ENCODE results near the gene OTUD4. TPM values are rescaled to one million over a fixed set of nuclear protein-coding genes. Genes with fewer than 3 reads are reported as not detected.
A peak's percentile ranks its signal among the peaks of the same experiment; 100 is the strongest.

The OTUD4 gene
- total RNA-seq, 2 experiments from 2014 or later, result 52.6 to 57.1 TPM

DNA sequence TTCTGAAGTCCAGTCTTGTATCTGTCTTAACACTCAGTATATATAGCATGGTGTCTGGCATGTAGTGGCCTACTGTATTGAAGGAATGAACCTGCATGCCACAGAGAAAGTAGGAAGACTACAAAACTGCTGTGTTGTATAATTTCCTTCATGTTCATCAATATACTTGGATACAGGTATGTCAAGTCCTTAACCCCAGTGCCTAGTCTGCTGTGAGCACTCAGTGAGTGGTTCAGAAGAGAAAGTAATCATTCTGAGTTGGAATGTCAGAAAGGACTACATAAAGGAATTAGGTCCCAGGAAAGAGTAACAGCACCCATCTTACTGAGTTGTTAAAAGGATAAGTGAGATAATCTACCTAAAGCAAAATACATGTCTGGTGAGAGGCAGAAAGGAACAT, 50.3 kb downstream of the OTUD4 start:
- Mint-ChIP-seq H3K4me1 (peaks cover 46% of the 10 kb centered on the region), H3K4me3 (no peak overlapping the region), H3K36me3 (ENCODE audit: low read depth) (peaks cover 57% of the 10 kb centered on the region), H3K27me3 (no peaks in the 10 kb centered on the region), H3K9me3 (ENCODE audit: low read depth) (no peaks in the 10 kb centered on the region), H3K27ac (peak overlapping the region; percentile 77)
- CTCF ChIA-PET, result no interaction called here
- intact Hi-C loops (cut with DNase I, micrococcal nuclease), result loop anchor here (2.0 kb wide), 2 partner anchors 31 to 49 kb away; partner anchors contain the start of genes ABCE1 (in 1 of the 2) and ANAPC10 (in 1 of the 2)
- POLR2A ChIA-PET, result interaction anchor here (1.5 kb wide), 1 partner anchor 29 kb away, joined by 3 read pairs; no protein-coding TSS in a partner anchor
- ATAC-seq (no peak), DNase-seq (no peak)

DNA sequence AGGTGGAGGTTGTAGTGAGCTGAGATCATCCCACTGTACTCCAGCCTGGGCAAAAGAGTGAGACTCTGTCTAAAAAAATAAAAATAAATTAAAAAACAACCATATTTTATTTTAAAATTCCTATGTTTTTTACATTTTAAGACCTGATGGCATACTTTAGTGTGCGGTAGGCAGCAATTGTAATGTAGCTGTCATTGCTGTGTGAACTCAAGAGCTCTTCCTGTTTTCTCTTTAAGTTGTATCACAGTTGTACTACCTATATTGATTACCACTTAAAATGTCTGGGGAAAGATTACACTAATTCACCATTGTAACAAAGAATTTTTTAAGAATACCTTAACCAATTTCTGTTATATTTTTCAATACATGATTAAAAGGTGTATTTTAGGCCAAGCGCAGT, 55.0 kb downstream of the OTUD4 start:
- H3K9me3 Mint-ChIP-seq (ENCODE audit: low read depth), result no peaks in the 10 kb centered on the region
- H3K36me3 Mint-ChIP-seq (ENCODE audit: low read depth), result peaks cover 64% of the 10 kb centered on the region
- ChIA-PET POLR2A (interaction anchor here (1.0 kb wide), 1 partner anchor 27 kb away, joined by 4 read pairs; no protein-coding TSS in a partner anchor), CTCF (interaction anchor here (0.8 to 0.9 kb wide), 2 partner anchors 11 to 21 kb away, joined by 3 read pairs; no protein-coding TSS in a partner anchor)
- no peak for ATAC-seq
- H3K27ac Mint-ChIP-seq, result peak overlapping the region; percentile 85
- H3K4me3 Mint-ChIP-seq, result no peak overlapping the region
- intact Hi-C loops (cut with DNase I, micrococcal nuclease), result no loop called here
- no peaks in the 10 kb centered on the region for H3K27me3 Mint-ChIP-seq
- no peak for DNase-seq
- H3K4me1 Mint-ChIP-seq, result peaks cover 21% of the 10 kb centered on the region

DNA sequence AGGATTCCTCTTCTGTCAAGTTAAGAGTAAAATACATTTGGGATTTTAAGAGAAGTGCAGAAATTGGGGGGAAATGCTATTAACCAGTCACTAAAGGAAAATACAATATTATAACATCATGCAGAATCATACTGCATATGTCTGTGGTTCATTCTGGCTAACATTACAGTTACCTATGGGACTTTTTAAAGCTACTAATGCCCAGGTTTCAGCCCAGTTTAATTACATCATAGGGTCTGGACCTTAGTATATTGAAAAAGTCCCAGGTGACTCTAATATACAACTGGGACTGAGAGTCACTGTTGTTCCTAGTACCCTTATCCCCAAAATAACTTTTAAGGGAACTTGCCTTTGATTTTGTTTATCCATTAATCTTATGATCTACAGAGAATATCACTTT, 72.3 kb downstream of the OTUD4 start:
- H3K27me3 Mint-ChIP-seq, result no peaks in the 10 kb centered on the region
- H3K27ac Mint-ChIP-seq, result no peak overlapping the region
- POLR2A ChIA-PET, result interaction anchor here (0.5 kb wide), 1 partner anchor 15 kb away, joined by 3 read pairs; no protein-coding TSS in a partner anchor

DNA sequence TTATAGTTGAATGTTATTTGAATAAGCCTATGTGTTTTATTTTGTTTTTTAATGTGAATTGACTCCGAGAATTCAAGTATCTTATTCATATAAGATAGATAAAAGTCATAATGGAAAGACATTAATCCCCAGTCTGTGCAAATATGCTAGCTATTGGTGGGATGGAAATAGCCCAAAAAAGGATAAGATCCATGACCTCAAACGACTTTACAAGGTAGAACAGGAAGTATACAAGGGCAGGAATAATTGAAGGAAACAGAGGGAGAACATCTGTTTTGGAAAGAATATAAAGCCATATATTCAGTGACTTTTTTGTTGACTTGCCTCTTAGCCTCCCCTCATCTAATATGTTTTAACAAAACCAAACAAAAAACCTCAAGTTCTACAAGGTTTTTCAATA, 73.3 kb downstream of the OTUD4 start:
- CTCF ChIA-PET, result no interaction called here
- Mint-ChIP-seq H3K4me1 (peaks cover 14% of the 10 kb centered on the region), H3K4me3 (no peak overlapping the region), H3K9me3 (ENCODE audit: low read depth) (no peaks in the 10 kb centered on the region), H3K27me3 (no peaks in the 10 kb centered on the region), H3K27ac (no peak overlapping the region), H3K36me3 (ENCODE audit: low read depth) (peaks cover 49% of the 10 kb centered on the region)
- ATAC-seq (no peak), DNase-seq (no peak)
- intact Hi-C loops (cut with DNase I, micrococcal nuclease), result no loop called here
- POLR2A ChIA-PET, result no interaction called here

More for the DNA sequence above, 72.3 kb downstream of the OTUD4 start:
- Mint-ChIP-seq H3K36me3 (ENCODE audit: low read depth) (peaks cover 59% of the 10 kb centered on the region), H3K4me3 (no peak overlapping the region), H3K9me3 (ENCODE audit: low read depth) (no peaks in the 10 kb centered on the region), H3K4me1 (peaks cover 19% of the 10 kb centered on the region)
- intact Hi-C loops (cut with DNase I, micrococcal nuclease), result no loop called here
- ATAC-seq (no peak), DNase-seq (no peak)
- CTCF ChIA-PET, result interaction anchor here (0.7 to 2.1 kb wide), 3 partner anchors 13 to 34 kb away, joined by 4 to 7 read pairs (median 5); no protein-coding TSS in a partner anchor

DNA sequence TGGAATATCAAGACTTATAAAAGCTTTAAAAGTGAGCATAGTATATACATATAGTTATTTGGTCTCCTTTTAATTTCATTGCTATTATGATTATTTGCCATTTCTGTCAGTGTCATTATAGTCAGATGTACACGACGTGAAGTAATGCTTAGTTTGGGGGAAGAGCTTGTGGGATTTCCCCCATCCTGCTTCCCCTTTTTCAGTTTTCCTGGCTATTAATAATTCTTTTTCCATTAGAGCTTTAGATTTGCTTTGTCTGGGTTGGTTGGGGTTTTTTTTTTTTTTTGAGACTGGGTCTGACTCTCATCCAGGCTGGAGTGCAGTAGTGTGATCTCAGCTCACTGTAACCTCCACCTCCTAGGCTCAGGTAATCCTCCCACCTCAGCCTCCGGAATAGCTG, 76.9 kb downstream of the OTUD4 start:
- no peaks in the 10 kb centered on the region for H3K9me3 Mint-ChIP-seq (ENCODE audit: low read depth)
- CTCF ChIA-PET, result interaction anchor here (0.5 to 1.0 kb wide), 3 partner anchors 13 to 416 kb away, joined by 3 read pairs; no protein-coding TSS in a partner anchor
- intact Hi-C loops (cut with DNase I, micrococcal nuclease), result loop anchor here in 1 of 2 experiments (1.0 kb wide), 1 partner anchor 21 kb away; no protein-coding TSS in a partner anchor
- DNase-seq (no peak), ATAC-seq (no peak)
- peaks cover 39% of the 10 kb centered on the region for H3K36me3 Mint-ChIP-seq (ENCODE audit: low read depth)
- no peak overlapping the region for H3K27ac Mint-ChIP-seq
- POLR2A ChIA-PET, result interaction anchor here (1.0 kb wide), 1 partner anchor 12 kb away, joined by 3 read pairs; no protein-coding TSS in a partner anchor
- H3K4me3 Mint-ChIP-seq, result no peak overlapping the region
- no peaks in the 10 kb centered on the region for H3K27me3 Mint-ChIP-seq
- H3K4me1 Mint-ChIP-seq, result peaks cover 20% of the 10 kb centered on the region

DNA sequence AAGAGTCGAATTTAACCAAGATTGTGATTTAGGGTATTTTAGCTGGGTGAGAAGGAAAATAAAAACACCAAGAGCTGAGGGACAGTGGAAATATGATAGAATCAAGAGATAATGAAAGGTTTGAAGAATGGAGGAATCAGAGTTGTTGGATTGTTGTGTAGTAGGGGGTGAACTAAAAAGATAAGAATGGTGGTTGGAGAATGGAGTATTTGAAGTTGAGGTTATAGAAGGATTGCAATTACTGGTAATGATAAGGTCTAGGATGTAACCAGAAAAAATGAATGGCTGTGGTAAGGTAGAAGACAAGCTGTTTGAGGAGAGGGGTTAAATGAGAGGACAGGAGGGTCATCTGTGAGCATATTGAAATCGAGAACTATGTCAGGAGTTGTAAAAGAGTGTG, 77.8 kb downstream of the OTUD4 start:
- H3K27ac Mint-ChIP-seq, result no peak overlapping the region
- ATAC-seq, result no peak
- H3K4me3 Mint-ChIP-seq, result no peak overlapping the region
- peaks cover 17% of the 10 kb centered on the region for H3K4me1 Mint-ChIP-seq
- ChIA-PET POLR2A (no interaction called here), CTCF (interaction anchor here (1.2 kb wide), 1 partner anchor 9 kb away, joined by 4 read pairs; no protein-coding TSS in a partner anchor)
- H3K36me3 Mint-ChIP-seq (ENCODE audit: low read depth), result peaks cover 35% of the 10 kb centered on the region
- H3K9me3 Mint-ChIP-seq (ENCODE audit: low read depth), result no peaks in the 10 kb centered on the region
- DNase-seq, result no peak
- H3K27me3 Mint-ChIP-seq, result no peaks in the 10 kb centered on the region
- intact Hi-C loops (cut with DNase I, micrococcal nuclease), result loop anchor here in 1 of 2 experiments (1.0 kb wide), 1 partner anchor 22 kb away; no protein-coding TSS in a partner anchor

DNA sequence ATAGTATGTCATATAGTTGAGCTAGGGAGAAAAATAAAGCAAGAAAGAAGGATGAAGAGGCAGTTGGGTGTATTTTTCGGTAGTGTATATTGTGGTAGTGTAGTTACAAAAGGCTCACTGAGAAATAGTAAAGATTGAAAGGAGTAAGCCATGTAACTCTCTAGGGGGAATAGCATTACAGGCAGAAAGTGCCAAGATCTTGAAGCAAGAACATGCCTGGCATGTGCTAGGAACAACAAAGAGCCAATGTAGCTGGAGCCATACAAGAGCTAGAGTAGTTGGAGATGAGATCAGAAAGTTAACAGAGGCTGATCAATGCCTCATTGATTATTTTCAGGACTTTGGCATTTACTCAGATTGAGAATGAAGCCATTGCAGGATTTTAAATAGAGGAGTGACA, 79.3 kb downstream of the OTUD4 start:
- intact Hi-C loops (cut with DNase I, micrococcal nuclease), result no loop called here
- no peaks in the 10 kb centered on the region for H3K9me3 Mint-ChIP-seq (ENCODE audit: low read depth)
- peaks cover 22% of the 10 kb centered on the region for H3K4me1 Mint-ChIP-seq
- no peak overlapping the region for H3K27ac Mint-ChIP-seq
- ATAC-seq (no peak), DNase-seq (no peak)
- H3K36me3 Mint-ChIP-seq (ENCODE audit: low read depth), result peaks cover 26% of the 10 kb centered on the region
- POLR2A ChIA-PET, result interaction anchor here (1.0 kb wide), 1 partner anchor 30 kb away, joined by 3 read pairs; no protein-coding TSS in a partner anchor
- H3K4me3 Mint-ChIP-seq, result no peak overlapping the region
- H3K27me3 Mint-ChIP-seq, result no peaks in the 10 kb centered on the region
- CTCF ChIA-PET, result interaction anchor here (1.0 to 1.1 kb wide), 2 partner anchors 12 to 76 kb away, joined by 3 to 7 read pairs; no protein-coding TSS in a partner anchor

DNA sequence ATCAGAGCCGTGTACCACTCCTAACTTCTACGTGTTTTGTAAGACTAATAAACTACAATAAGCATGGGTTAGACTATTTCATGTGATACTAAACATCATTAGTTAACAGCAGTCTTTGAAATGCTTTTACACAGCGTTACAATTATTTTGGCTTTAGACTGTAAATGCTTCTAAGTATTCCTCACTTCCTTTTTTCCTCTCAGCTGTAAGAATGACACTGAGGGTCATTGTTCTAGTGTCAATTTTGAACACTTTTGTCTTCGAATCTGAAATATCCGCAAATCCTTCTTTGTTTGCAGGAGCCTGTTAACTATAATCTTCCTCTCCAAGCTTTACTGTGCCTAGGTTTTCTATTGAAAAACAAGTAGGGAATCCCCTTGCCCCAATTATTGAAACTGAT, 80.7 kb downstream of the OTUD4 start:
- CTCF ChIA-PET, result interaction anchor here (1.5 to 2.1 kb wide), 3 partner anchors 13 to 23 kb away, joined by 4 to 8 read pairs (median 6); no protein-coding TSS in a partner anchor

DNA sequence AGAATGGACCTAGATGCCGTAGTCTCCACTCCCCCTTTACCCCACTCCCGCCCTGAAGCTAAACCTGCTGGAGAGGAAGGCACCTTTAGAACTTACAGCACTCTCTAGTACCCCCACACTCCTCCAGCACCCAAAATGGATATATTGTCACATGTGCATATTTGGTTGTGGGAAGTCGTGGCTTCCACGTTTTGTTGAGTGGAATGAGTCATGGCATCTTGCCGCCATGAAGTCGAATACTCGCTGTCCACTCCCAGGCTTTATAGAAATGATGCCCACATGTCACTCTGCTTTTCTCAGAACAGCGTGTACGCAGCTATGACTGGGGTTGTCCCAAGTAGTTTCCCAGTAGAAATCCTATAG, 81.7 kb downstream of the OTUD4 start:
- POLR2A ChIA-PET, result interaction anchor here (0.6 to 1.2 kb wide), 7 partner anchors 27 to 1291 kb away, joined by 3 to 5 read pairs (median 4); no protein-coding TSS in a partner anchor
- peaks cover 38% of the 10 kb centered on the region for H3K36me3 Mint-ChIP-seq (ENCODE audit: low read depth)
- CTCF ChIA-PET, result interaction anchor here (0.7 to 2.1 kb wide), 8 partner anchors 14 to 1958 kb away, joined by 3 to 8 read pairs (median 4); no protein-coding TSS in a partner anchor
- no peaks in the 10 kb centered on the region for H3K9me3 Mint-ChIP-seq (ENCODE audit: low read depth)
- no peaks in the 10 kb centered on the region for H3K27me3 Mint-ChIP-seq
- peaks cover 26% of the 10 kb centered on the region for H3K4me1 Mint-ChIP-seq
- intact Hi-C loops (cut with DNase I, micrococcal nuclease), result loop anchor here (1.0 to 10.0 kb wide), 12 partner anchors 28 to 1914 kb away; partner anchors contain the start of genes OTUD4 (in 2 of the 2), USP38 (in 2 of the 2), MMAA (in 1 of the 2) and SLC10A7 (in 1 of the 2)
- H3K27ac Mint-ChIP-seq, result peak overlapping the region; percentile 99
- H3K4me3 Mint-ChIP-seq, result peak overlapping the region; percentile 97
- DNase-seq (peak; percentile 65), ATAC-seq (peak; percentile 47)

More for the DNA sequence above, 80.7 kb downstream of the OTUD4 start:
- ATAC-seq (no peak), DNase-seq (no peak)
- H3K27ac Mint-ChIP-seq, result peak overlapping the region; percentile 99
- H3K27me3 Mint-ChIP-seq, result no peaks in the 10 kb centered on the region
- POLR2A ChIA-PET, result interaction anchor here (1.1 kb wide), 1 partner anchor 33 kb away, joined by 3 read pairs; no protein-coding TSS in a partner anchor
- peak overlapping the region; percentile 97 for H3K4me3 Mint-ChIP-seq
- H3K4me1 Mint-ChIP-seq, result peaks cover 29% of the 10 kb centered on the region
- peaks cover 32% of the 10 kb centered on the region for H3K36me3 Mint-ChIP-seq (ENCODE audit: low read depth)
- no peaks in the 10 kb centered on the region for H3K9me3 Mint-ChIP-seq (ENCODE audit: low read depth)
- intact Hi-C loops (cut with DNase I, micrococcal nuclease), result loop anchor here (2.0 to 10.0 kb wide), 4 partner anchors 31 to 1915 kb away; partner anchors contain the start of genes USP38 (in 2 of the 2) and SLC10A7 (in 1 of the 2)

DNA sequence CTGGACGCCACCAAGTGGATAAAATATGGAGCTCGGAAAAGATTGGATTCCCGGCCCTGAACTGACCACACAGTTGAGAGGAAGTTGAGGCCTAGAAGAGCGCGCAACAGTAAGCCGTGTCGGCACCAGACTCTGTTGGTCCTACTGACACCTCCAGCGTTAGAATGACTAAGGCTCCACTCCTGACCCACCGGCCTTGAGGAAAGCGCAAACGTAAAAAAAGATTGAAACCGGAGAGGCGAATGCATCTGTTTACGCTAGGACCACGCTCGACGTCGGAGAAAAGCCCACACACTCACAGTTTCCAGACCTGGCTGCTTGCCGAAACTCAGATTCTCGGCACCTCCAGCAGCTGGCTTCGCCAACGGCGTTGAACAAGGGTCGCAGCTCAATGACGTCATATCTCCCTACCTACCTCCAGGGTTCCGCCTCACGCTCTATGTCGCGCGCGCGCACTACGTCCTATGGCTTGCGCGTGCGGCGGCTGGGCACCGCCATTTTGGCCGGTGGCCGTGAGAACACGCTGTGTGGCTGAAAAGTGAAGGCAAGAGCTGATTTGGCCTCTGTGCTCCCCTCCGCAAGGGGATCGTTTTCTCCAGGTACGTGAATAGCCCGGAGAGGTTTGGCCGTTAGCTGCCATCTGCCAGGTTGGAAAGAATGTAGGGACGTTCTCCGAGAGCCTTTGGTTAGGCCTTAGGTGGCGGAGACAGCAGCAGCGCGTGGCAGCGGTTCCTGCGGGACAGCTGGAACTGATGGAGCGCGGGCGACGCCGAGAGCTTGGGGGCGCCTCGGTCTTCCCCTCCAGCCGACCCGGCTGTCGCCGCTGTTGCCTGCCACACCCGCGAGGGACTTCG, 82.3 kb downstream of the OTUD4 start, which contains the start of the genes ABCE1 and ANAPC10:
ABCE1 (plus strand) TSS at position 491 of the 854 bp plus-strand sequence. CDS start 6,102 bp downstream, outside the sequence.
ANAPC10 (minus strand) TSS at position 376 of the 854 bp plus-strand sequence. CDS start 2,097 bp downstream, outside the sequence.
- intact Hi-C loops (cut with DNase I, micrococcal nuclease), result loop anchor here (1.0 to 10.0 kb wide), 12 partner anchors 28 to 1913 kb away; partner anchors contain the start of genes OTUD4 (in 2 of the 2), USP38 (in 2 of the 2), MMAA (in 1 of the 2) and SLC10A7 (in 1 of the 2)
- H3K4me1 Mint-ChIP-seq, result peaks cover 22% of the 10 kb centered on the region
- no peaks in the 10 kb centered on the region for H3K9me3 Mint-ChIP-seq (ENCODE audit: low read depth)
- CTCF ChIA-PET, result interaction anchor here (0.7 to 2.1 kb wide), 7 partner anchors 14 to 1959 kb away, joined by 3 to 8 read pairs (median 4); no protein-coding TSS in a partner anchor
- H3K27ac Mint-ChIP-seq, result peak within 1 kb of the TSS; percentile 99
- POLR2A ChIA-PET, result interaction anchor here (0.6 to 1.2 kb wide), 6 partner anchors 28 to 1292 kb away, joined by 3 to 5 read pairs (median 4); no protein-coding TSS in a partner anchor
- H3K36me3 Mint-ChIP-seq (ENCODE audit: low read depth), result peaks cover 43% of the 10 kb centered on the region
- DNase-seq (peak; percentile 98), ATAC-seq (peak; percentile 92)
- H3K4me3 Mint-ChIP-seq, result peak within 1 kb of the TSS; percentile 97
- no peaks in the 10 kb centered on the region for H3K27me3 Mint-ChIP-seq
